CD4-positive, alpha-beta T cell treated with Interleukin-4 for 1 hour (primary cell): Measurements from ENCODE around the gene GARNL3.

ENCODE experiments used
- DNase-seq, 2 donors: peaks; one replicate each; pipeline ENCODE4 v3.0.0-alpha.2; 2020 to 2022

Gene GARNL3

DNA sequence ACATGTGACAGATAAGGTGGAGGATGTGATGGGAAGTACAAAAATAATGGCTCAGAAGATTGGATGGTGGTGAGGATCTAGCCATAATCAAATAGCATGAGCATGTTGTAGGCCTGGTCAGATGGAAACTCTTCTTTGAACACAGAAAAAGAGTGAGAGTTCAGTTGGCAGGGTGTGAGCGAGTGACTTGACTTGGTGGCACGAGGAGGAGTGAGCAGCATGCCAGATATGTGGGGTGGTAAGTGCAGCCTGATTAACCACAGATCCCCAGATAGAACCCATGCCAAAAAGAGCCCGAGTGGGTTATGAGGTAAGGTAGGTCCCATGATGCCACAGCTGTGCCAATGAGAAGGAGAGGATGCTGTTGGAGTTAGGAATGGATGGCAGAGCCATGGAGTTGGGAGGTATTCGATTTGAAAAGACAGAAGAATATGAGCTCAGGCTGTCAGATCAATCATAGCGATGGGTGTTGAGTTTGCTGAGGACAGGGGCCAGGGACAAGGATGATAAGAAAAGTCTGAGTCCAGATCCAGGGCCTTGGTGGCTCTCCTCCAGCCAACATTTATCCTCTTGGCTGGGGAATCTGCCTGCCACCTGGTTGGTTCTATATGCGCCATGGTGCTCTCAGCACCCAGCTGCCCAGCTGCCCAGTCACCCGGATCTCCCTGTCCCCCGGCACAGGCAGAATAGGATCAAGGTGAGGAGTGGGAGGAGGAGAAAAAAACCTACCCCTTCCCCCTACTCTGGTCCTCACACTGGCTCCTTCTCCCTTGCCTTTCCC is 16.5 kb downstream of the GARNL3 start:
- no peak for DNase-seq

DNA sequence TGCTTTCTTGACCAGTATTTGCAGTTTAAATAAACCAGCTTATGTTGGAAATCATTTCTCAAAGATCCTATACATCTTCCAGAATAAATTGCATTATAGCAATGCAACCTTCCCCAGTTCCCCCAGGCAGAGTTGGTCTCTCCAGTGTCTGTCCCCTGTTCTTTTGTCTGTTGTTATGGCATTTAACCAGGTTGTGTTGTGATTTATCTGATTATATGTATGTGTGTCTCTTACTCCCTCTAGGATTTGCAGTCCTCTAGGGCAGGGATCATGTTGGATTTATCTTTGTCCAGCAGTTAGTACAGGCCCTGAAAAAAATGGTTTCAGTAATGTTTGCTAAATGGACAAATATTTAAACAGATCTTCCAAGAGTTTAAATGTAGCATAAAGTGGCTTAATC is 17.3 kb downstream of the GARNL3 start:
- DNase-seq: no peak

DNA sequence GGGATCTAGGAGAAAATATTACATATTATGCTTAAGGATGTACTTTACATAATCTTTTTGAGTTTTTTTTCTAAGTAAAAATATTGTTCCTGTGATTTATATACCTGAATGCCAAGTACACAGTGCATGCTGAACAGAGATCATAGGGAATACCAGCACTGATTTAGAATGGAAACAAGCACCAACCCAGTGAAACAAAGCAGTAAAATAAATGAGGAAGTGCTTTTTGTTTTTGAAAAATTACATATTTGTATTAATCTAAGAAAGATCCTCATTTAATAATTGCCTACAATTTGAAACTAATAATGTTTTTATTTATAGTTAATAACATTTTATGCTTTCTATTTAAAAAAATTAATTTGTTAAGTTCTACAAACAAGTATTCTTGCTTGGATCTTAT is 18.0 kb downstream of the GARNL3 start:
- no peak for DNase-seq

DNA sequence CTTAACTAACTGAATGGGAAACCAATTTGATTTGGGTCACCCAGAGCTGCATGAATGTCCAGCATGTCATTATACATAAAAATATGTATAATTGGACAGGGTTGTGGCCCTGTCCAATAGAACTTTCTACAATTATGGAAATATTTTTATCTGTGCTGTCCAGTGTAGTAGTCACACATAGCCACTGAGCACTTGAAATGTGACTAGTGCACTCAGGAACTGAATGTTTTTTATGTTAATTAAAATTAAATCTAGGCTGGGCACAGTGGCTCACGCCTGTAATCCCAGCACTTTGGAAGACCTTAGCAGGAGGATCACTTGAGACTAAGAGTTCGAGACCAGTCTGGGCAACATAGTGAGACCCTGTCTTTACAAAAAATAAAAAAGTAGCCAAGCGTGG is 18.6 kb downstream of the GARNL3 start:
- no peak for DNase-seq

DNA sequence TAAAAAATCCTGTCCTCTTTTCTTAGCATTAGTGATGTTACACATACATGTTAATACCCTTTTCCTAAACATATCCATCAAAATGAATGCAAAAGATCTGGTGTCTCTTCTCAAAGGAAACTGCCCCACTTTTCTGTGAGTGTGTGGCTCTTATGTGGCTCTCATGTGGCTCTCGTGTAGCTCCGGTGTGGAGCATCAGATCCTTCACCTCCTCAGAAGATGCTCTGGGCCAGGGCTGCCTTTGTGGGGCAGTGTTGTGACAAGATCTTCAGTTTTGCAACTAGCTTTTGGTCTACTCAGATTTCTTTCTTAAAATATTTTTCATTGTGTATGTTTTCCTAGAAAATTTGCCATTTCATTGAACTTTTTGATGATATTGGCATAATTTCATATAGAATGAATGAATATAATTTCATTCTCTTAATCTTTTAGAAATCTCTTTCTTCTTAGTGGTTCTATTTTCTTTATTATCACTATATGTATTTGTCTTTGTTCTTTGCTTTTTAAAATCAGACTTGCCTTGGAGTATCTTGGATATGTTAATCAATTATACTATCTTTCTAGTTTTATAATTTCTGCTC is 19.4 kb downstream of the GARNL3 start:
- DNase-seq: peak in 1 of 2 donors; percentile 18

DNA sequence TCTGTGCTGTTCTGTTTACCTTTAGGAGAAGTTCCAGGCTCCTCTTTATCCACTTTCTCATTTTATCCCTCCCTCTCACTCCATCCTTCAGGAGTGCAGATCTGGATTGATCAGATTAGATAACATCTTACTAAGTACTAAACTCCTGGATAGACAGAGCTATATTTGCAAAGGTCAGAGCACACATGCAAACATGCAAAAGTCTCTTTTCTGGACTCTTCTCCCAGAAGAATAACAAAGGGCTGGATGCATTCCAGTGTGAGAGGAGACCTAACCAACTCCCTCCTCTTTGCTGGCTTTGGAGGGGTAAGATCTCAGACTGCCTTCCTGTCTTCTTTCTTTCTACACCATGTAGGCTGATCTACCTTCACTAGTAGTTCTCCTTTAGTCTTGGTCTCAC is 21.4 kb downstream of the GARNL3 start:
- DNase-seq: no peak

DNA sequence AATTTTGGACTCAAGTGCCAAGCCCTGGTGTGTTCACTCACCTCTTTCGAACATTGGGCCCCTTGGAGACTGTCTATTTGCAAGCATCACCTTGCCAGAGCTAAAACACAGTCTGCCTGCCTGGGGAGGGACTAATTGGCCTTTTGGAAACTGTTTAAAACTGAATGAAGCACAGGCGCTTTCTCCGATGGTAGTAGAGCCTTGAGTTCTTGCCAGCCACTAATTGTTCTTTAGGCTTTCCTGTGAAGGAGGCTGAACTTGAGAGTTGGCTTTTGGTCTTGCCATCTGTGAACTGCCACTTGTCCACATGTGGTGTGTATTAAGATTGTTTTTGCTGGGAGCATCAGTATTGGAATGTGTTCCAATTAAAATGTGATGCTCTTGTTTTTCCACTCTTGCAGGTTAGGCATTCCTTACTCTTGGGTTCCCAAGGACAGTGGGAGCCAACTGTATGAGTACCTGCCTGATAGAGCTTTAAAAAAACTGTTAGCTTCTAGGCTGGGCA is 26.0 kb downstream of the GARNL3 start:
- no peak for DNase-seq

DNA sequence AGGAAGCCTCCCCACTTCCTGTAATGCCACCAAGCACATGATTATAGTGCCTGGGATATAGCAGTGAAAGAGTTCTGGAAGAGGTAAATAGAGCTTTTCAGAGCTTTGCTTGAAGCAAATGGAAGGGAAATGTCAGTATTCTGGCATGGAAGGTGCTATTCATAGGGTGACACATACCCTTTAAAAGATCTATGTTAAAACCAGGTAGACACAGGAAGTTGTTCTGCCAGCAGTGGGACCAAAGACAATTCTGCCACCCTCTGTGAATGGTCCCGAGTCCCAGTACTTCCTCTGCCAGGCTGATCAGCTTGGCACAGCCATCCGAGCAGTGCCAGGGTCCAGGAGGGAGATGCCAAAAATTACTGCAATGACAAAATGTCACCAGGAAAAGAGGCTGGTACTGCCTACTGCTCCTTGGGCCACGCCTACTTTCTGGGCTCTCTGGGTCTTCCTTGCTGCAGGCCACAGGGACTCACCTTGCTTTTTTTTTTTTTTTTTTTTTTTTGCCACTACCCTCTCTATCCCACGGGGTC is 26.7 kb downstream of the GARNL3 start:
- DNase-seq: no peak

DNA sequence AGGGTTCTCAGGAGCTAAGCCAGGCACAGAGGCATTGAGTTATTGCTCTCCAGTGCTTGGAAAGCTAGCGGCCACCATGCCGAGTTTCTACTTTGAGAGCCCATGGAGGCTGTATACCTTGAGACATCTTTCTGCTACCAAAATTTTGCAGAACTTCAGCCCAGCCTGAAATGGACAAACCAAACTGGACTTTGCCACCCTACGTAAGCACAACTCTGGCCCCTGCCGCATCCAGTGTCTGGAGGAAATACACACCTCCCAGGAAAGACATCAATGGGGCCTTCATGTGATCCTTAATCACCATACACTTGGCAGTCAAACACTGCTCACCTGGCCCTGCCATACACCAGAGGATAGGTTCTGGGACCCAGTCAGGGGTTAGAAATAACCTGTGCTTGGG is 27.8 kb downstream of the GARNL3 start:
- DNase-seq: no peak

DNA sequence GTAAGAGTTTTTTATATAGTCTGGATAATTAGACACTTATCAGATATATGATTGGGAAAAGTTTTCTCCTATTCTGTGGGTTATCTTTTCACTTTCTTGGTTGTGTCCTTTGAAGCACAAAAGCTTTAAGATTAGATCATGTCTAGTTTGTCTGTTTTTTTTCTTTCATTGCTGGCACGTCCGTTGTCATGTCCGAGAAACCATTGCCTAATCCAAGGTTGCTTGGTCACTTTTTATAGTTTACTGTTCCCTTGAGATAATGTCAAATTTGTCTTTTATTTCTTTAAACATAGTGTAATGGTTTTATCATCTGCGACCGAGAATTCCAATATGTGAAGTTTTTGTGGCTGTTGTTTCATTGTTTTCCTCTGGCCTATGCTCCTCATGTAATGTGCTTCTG is 28.8 kb downstream of the GARNL3 start:
- no peak for DNase-seq

DNA sequence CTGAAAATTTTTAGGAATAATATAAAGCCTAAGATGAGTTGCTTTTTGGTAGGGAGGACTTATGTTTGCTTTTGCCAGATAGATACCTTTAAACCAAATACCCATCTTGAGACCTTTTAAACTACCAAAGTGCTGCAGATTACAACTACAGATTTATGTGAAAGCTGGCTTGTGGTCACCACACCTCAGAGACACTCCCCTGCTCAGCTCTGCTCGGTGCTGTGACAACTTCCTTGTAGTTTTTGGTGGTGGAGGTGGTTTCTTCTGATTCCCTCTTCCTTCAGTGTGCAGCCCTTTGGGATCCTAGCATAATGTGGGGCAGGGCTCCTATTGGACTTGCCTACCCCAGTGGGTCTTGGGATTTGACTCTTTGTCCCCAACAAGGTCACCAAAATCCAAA is 29.2 kb downstream of the GARNL3 start:
- DNase-seq: no peak

DNA sequence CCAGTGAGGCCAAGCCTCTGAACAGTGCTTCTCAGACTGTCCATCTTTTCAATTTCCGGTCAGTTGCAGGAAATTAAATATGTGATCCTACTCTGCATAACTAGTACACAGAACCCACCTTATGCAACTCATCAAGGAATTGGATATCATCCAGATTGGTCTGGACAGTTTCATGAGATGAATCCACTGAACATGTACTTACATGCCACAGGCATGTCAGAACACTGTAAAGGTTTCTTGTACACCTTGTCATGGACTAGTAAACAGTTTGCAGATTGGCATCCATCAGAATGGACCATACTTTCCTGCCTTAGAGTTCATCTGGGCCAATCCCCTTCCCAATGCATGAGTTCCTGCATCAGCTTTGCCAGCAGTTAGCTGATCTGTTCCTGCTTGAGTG is 30.4 kb downstream of the GARNL3 start:
- DNase-seq: no peak

DNA sequence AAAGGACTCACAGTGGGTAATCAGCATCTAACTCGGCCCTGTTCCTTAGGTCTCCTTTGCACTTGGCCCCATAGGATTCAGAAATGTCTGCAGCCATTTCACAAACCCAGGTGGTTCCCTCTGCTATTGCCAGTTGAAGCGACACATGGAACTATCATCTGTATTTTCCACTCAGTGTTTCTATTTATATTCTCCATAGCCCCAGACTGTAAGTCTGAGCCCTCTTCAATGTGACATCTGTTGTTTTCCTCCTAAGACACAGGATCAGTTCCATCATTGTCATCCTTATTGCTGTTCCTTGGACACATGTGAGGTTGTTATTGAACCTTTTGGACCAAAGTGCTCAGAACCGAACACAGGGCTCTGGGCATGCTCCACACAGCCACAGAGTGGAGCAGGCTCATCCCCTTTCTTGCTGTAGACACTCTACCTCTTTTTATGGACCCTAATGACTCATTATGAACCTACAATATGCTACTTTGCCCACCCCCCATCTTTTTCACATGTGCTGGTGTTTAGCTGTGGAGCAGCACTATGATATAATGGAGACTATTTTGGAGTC is 36.4 kb downstream of the GARNL3 start:
- no peak for DNase-seq

DNA sequence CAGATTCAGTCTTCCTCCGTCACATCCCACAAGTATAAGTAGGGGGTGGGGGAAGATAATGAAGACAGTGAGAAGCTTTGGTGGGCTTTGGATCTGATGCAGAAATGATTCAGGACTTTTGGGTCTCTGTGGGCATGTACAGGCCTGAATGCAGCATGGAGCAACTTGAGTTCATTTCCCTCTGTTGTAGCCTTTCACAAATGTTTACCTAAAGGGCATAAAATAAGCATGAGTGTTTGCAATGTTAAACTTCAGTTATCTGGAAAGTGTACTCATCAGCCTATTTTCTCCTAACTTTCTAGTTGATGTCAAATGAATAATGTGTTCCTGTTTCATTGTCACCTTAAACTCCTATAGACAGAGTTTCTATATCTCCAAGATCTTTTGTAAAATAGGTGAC is 39.3 kb downstream of the GARNL3 start:
- DNase-seq: no peak

DNA sequence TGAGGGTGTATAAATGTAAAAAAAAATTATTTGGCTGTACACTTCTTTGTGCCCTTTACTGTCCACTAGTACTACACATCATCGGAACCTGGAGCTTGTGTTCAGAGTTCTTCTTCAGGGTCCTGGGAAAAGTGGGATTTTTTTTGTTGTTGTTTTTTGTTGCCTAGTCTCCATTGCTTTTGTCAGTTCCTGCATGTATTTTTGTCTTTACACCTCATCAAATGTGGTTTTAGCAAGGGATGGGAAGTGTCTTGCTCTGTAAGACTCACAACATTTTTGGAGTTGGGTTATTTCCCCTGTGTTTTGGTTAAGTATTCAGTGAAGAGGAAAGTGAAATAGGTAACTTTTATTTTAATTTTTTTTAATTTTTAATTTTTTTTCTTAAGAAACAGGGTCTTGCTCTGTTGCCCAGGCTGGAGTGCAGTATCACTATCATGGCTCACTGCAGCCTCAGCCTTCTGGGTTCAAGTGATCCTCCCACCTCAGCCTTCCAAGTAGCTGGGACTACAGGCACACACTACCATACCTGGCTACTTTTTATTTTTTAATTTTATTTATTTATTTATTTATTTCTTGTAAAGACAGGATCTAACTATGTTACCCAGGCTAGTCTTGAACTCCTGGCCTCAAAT is 40.7 kb downstream of the GARNL3 start:
- DNase-seq: no peak

DNA sequence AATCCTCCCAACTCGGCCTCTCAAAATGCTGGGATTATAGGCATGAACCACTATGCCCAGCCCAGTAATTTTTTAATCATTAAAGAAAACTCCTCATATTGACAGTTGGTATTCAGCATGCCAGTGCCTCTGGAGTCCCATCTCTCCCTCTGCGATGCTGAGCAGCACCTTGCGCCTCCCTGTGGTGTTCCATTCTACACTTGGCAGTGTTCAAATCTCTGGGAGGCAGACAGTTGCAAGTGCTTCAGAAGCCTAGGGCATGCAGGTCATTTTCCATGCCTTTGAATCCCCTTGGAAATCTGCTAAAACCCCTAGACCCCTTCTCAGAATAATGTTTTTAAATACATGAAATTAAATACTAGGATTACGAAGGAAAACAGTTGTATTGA is 41.3 kb downstream of the GARNL3 start:
- no peak for DNase-seq

DNA sequence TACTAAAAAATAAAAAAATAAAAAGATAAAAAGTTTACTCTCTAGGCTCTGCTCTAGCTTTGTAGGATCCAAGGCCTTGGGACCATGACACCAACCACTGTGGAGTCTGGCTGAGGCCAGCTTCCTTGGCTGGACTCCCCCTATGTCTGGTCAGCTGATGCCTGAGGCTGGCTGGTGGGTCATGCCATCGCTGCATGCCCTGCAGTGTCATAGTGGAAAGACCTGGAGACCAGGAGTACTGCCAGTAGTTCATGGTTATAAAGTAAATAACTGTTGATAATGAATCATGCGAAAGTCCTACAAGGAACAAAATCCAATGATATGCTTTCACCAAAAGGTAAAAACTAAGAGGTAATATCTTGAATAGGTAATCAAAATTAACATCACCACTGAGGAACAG is 43.2 kb downstream of the GARNL3 start:
- no peak for DNase-seq

DNA sequence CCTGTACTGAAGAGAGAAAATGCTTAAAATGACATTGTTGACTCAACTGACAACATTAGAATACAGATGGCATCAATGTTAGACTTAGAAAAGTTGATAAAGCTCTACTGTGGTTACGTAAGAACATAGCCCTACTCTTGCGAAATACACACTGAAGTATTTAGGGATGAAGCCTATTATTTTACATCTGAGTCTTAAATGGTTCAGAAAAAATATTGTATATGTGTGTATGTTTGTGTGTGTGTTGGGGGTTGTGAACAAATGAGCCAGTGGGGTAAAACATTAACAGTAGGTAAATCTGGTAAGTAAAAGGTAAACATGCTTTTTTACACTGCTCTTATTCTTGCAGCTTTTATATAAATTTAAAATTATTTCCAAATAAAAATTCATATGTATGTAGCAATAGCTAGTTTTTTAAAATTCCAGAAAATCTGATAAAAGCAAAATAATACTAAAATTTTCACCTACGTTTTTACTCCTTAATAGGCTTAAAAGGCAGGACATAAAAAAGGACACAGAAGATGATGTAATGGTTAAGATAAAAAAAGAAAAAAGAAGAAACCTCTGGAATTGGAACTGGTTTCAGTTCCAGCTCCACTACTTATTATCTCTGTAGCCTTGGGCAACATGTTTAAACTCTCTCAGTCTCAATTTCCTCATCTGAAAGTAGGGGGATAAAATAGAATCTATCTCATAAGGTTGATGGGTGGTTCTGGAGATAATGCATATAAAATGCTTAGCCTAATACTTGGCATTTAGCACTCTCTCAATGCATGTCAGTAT is 44.3 kb downstream of the GARNL3 start:
- DNase-seq: no peak

DNA sequence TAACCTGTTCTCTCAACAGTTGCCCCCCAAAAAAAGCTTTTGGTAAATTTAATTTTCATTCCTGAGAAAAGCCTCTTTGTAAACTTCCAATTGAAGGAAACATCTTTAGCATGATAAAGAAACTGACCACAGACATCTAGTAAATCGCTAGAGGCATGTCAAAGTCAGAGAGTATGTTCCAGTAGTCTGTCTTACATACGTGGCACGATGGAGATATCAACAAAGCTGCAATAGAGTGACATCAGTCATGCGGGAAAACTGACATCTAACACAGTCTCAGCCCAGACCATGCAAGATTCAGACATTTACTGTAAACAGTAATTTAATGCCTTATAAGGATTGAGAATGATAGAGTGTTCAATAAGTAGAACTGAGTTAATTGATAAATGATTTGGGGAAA is 45.1 kb downstream of the GARNL3 start:
- DNase-seq: no peak

DNA sequence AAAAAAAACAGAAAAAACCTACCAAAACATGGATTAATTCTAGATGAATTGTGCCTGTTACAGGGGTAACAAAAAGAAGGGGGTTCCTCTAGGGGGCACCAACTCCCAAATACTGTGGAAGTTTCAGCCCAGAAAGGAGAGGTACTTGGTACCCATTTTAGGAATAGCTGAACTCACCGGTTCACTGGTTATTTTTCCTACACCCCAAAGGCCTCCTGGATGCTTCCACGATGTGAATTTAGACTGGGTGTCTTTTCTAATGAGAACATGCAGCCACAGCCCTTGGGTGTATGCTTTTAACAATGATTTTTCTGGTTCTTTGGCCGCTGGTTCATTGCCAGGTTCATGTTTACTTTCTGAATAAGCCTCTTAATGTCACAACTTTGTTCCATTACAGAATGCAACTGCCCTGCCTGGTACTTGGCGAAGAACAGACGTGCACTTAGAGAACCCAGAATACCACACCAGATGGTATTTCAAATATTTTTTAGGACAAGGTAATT is 46.7 kb downstream of the GARNL3 start:
- DNase-seq: peak in 1 of 2 donors; percentile 40

DNA sequence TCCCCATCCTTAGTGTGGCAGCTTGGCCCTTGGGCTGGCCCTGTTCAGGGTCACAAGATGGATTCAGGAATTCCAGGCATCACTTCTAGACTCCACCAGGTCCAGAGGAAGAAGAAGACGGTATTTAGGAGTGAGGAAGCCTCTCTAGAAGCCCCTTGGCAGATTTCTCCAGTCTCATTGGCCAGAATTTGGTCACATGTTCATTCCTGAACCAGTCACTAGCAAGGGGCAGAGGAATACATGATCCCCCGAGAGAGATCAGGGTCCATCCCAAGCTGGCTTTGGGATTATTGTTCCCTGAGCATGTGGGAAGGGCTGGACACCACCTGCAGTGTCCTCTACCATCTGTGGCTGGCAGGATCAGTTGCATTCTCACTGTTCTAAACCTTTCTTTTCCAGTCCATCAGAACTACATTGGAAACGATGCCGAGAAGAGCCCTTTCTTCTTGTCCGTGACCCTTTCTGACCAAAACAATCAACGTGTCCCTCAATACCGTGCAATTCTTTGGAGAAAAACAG is 48.5 kb downstream of the GARNL3 start:
- no peak for DNase-seq

DNA sequence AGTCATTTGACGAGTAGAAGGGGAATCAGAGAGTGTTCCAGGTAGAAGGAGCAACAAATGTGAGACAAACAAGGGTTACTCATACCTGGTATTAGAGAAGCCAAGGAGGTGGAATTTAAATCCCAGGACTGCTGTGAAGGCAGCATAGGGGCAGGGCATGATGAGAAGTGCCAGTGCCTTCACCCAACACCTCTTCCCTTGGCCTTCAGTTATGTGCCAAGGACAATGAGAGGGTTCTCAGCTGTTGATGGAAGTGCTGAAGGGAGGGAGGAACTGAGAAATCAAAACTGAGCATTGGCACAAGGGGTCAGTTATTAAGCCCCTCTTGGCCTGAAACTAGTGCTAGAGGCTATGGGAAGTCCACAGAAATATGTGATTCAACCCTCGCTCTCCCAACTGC is 50.3 kb downstream of the GARNL3 start:
- DNase-seq: no peak
